MM.1S (cell line): ENCODE measurements around the gene HMGB1.

ENCODE experiments used
- DNase-seq: peaks from one replicate; pipeline ENCODE4 v3.0.0-alpha.2; 2015
- H2AFZ ChIP-seq: fragments of 300-600 bp; sonication (generic); 2 replicates; pipeline ENCODE4 v1.6.0; 2016; ENCODE audit warnings: antibody characterized with exemption, low read length
- H3F3A ChIP-seq: fragments of 300-600 bp; sonication (generic); 2 replicates; pipeline ENCODE4 v1.6.1; 2016; ENCODE audit warnings: mild to moderate bottlenecking, antibody characterized with exemption, low read length, moderate library complexity, mixed read lengths; ENCODE audit not compliant: insufficient read depth
- H3K27ac ChIP-seq: fragments of 300-600 bp; sonication (generic); 2 replicates; pipeline ENCODE4 v1.5.1; 2016; ENCODE audit warnings: mild to moderate bottlenecking, low read length
- H3K27me3 ChIP-seq: fragments of 300-600 bp; sonication (generic); replicated peaks from 2 replicates; pipeline ENCODE4 v1.6.0; 2016; ENCODE audit warnings: low read length; ENCODE audit not compliant: insufficient read depth
- H3K36me3 ChIP-seq: fragments of 300-600 bp; sonication (generic); replicated peaks from 2 replicates; pipeline ENCODE4 v1.6.1; 2016; ENCODE audit warnings: mild to moderate bottlenecking, low read length, mixed read lengths; ENCODE audit not compliant: insufficient read depth
- H3K4me1 ChIP-seq: fragments of 300-600 bp; sonication (generic); 2 replicates; pipeline ENCODE4 v1.6.1; 2016; ENCODE audit warnings: low read length, mixed read lengths
- H3K4me2 ChIP-seq: fragments of 300-600 bp; sonication (generic); 2 replicates; pipeline ENCODE4 v1.6.0; 2016; ENCODE audit warnings: low read depth, low read length
- H3K4me3 ChIP-seq: fragments of 300-600 bp; sonication (generic); 2 replicates; pipeline ENCODE4 v1.5.1; 2016; ENCODE audit warnings: low read length, mixed read lengths
- H3K79me2 ChIP-seq: fragments of 300-600 bp; sonication (generic); 2 replicates; pipeline ENCODE4 v1.6.1; 2016; ENCODE audit warnings: mixed run types, low read length, mixed read lengths
- H3K9ac ChIP-seq: fragments of 300-600 bp; sonication (generic); 2 replicates; pipeline ENCODE4 v1.6.1; 2016; ENCODE audit warnings: low read length, mixed read lengths
- H3K9me2 ChIP-seq: fragments of 300-600 bp; sonication (generic); replicated peaks from 2 replicates; pipeline ENCODE4 v1.6.1; 2016; ENCODE audit warnings: mild to moderate bottlenecking, low read length, mixed read lengths; ENCODE audit not compliant: insufficient read depth
- H3K9me3 ChIP-seq: fragments of 300-600 bp; sonication (generic); replicated peaks from 2 replicates; pipeline ENCODE4 v1.6.1; 2016; ENCODE audit warnings: mild to moderate bottlenecking, low read length, mixed read lengths; ENCODE audit not compliant: insufficient read depth
- H4K20me1 ChIP-seq: fragments of 300-600 bp; sonication (generic); 2 replicates; pipeline ENCODE4 v1.6.1; 2016; ENCODE audit warnings: mild to moderate bottlenecking, low read length, moderate library complexity, mixed read lengths; ENCODE audit not compliant: insufficient read depth
- EZH2 ChIP-seq: fragments of 300-600 bp; sonication (generic); optimal IDR thresholded peaks from 2 replicates; pipeline ENCODE3; 2017; ENCODE audit warnings: low read depth, mild to moderate bottlenecking, antibody characterized with exemption, low read length, mixed read lengths
- EZH2phosphoT487 ChIP-seq: fragments of 300-600 bp; sonication (generic); IDR thresholded peaks from 2 replicates; pipeline ENCODE4 v1.6.1; 2018; ENCODE audit warnings: antibody characterized with exemption, low read length
- TF ChIP-seq, protein P1 (sequence below): fragments of 300-600 bp; sonication (generic); IDR thresholded peaks from 2 replicates; pipeline ENCODE4 v1.5.1; 2016; ENCODE audit warnings: antibody characterized with exemption, low read length, mixed read lengths

HMGB1 gene

DNA sequence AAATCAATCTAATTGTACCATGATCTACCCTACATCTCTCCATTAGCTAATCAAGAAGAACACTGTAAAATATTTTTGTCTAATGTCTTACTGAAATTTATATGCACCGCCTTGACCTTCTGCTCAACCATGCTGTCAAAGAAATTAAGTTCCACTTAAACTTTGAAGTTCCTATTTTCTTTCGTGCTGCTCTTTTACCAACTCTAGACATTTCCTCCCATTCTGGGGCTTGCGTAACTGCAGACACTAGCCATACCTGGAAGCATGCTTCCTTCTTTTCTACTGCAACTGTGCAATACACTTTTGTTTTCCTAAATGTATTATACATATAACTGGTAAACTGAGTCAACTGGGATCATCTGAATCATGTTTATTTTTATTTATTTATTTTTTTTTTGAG is 51.9 kb downstream of the HMGB1 start:
- no peak for DNase-seq
- H3K4me2 ChIP-seq = no peak overlapping the region
- no peaks in the 10 kb centered on the region for H3K36me3 ChIP-seq
- no peak overlapping the region for H3K4me3 ChIP-seq
- no peak for TF ChIP-seq EZH2phosphoT487
- TF ChIP-seq, protein P1, sequence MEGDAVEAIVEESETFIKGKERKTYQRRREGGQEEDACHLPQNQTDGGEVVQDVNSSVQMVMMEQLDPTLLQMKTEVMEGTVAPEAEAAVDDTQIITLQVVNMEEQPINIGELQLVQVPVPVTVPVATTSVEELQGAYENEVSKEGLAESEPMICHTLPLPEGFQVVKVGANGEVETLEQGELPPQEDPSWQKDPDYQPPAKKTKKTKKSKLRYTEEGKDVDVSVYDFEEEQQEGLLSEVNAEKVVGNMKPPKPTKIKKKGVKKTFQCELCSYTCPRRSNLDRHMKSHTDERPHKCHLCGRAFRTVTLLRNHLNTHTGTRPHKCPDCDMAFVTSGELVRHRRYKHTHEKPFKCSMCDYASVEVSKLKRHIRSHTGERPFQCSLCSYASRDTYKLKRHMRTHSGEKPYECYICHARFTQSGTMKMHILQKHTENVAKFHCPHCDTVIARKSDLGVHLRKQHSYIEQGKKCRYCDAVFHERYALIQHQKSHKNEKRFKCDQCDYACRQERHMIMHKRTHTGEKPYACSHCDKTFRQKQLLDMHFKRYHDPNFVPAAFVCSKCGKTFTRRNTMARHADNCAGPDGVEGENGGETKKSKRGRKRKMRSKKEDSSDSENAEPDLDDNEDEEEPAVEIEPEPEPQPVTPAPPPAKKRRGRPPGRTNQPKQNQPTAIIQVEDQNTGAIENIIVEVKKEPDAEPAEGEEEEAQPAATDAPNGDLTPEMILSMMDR = no peak
- TF ChIP-seq EZH2 = no peak
- H3K79me2 ChIP-seq = no peaks in the 10 kb centered on the region
- no peaks in the 10 kb centered on the region for H3K9me3 ChIP-seq
- H3K9ac ChIP-seq = no peak overlapping the region
- H3K9me2 ChIP-seq = no peaks in the 10 kb centered on the region
- H3K27me3 ChIP-seq = no peaks in the 10 kb centered on the region
- no peaks in the 10 kb centered on the region for H3F3A ChIP-seq
- H3K27ac ChIP-seq = no peak overlapping the region
- H3K4me1 ChIP-seq = no peaks in the 10 kb centered on the region
- no peak overlapping the region for H2AFZ ChIP-seq
- no peaks in the 10 kb centered on the region for H4K20me1 ChIP-seq

DNA sequence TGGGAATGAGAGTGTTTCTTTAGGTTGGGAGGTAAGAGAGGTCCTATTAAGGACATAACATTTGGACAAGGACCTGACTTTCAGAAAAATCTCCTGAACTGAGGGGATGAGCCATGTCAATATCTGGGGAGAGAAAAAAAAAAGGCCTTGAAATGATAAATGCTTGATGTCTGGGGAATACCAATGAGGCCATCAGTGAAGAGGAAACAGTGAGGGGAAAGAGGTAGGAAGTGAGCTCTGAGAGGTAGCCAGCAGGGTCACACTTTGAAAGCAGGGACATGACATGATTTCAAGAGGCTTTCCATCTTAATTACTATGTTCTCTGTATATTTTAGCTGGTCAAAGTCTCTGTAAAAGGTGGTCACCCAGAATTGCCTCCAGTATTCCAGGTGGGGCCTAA is 53.4 kb downstream of the HMGB1 start:
- H3K27ac ChIP-seq = no peak overlapping the region
- no peaks in the 10 kb centered on the region for H3K9me3 ChIP-seq
- H4K20me1 ChIP-seq = no peaks in the 10 kb centered on the region
- TF ChIP-seq EZH2phosphoT487 (no peak), EZH2 (no peak)
- TF ChIP-seq, protein P1 = no peak
- no peaks in the 10 kb centered on the region for H3K4me1 ChIP-seq
- H3K9me2 ChIP-seq = no peaks in the 10 kb centered on the region
- H3K9ac ChIP-seq = no peak overlapping the region
- no peak overlapping the region for H3K4me3 ChIP-seq
- H2AFZ ChIP-seq = no peak overlapping the region
- no peak for DNase-seq
- no peaks in the 10 kb centered on the region for H3K36me3 ChIP-seq
- no peaks in the 10 kb centered on the region for H3K79me2 ChIP-seq
- no peaks in the 10 kb centered on the region for H3K27me3 ChIP-seq
- H3K4me2 ChIP-seq = no peak overlapping the region
- H3F3A ChIP-seq = no peaks in the 10 kb centered on the region

DNA sequence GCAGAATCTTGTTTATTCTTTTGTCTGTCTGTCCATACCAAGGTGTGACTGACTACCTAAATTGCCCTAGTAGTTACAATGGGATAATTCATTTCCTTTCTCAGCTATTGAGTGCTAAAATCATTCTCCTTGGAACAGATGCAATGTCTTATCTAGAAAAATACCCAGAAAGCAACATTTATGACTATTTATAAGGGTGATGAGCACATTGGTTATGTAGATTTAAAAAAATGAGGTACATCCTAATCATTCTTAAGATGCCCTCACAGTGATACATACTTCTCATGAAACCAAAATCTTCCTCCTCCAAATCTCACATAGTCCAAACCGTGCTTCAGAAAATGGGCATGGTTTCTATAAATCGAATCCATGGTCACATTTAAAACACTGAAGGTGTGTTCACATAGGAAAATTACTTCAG is 55.0 kb downstream of the HMGB1 start:
- no peaks in the 10 kb centered on the region for H3K27me3 ChIP-seq
- no peaks in the 10 kb centered on the region for H3K36me3 ChIP-seq
- no peak for DNase-seq
- no peaks in the 10 kb centered on the region for H3K9me3 ChIP-seq
- H3F3A ChIP-seq = no peaks in the 10 kb centered on the region
- no peak overlapping the region for H3K9ac ChIP-seq
- H3K4me2 ChIP-seq = no peak overlapping the region
- H3K9me2 ChIP-seq = no peaks in the 10 kb centered on the region
- H3K4me3 ChIP-seq = no peak overlapping the region
- H4K20me1 ChIP-seq = no peaks in the 10 kb centered on the region
- H2AFZ ChIP-seq = no peak overlapping the region
- no peaks in the 10 kb centered on the region for H3K4me1 ChIP-seq
- H3K27ac ChIP-seq = no peak overlapping the region
- no peaks in the 10 kb centered on the region for H3K79me2 ChIP-seq
- TF ChIP-seq EZH2 (no peak), EZH2phosphoT487 (no peak)
- TF ChIP-seq, protein P1 = no peak
